Activated CD4-positive, alpha-beta T cell treated with anti-CD3 and anti-CD28 coated beads, Interleukin-2, amount 50 U/mL, for 4 hours (primary cell): ENCODE measurements around the gene MESP1.

Experiments
- DNase-seq, 2 experiments: peaks; one replicate each; pipeline ENCODE4 v3.0.0-alpha.2; 2020

MESP1 gene

DNA sequence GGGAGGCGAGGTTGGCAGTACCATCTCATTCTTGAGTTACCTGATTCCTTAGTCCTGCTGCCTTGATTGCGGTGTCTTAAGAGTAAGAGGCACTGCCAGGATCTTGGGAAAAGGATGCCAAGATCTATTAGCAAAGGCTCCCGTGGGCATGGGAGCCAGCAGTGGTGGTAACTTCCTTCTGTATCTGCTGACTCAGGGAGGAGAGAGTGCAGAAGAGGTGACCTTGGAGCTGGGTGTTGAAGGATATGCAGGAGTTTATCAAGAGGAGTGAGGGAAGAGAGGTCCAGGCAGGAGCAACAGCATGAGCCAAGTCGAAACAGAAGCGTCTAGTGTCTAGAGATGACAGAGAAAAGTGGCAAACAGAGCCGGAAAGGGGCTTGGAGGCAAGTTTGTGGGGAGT, 29.6 kb upstream of the MESP1 start:
- no peak for DNase-seq

DNA sequence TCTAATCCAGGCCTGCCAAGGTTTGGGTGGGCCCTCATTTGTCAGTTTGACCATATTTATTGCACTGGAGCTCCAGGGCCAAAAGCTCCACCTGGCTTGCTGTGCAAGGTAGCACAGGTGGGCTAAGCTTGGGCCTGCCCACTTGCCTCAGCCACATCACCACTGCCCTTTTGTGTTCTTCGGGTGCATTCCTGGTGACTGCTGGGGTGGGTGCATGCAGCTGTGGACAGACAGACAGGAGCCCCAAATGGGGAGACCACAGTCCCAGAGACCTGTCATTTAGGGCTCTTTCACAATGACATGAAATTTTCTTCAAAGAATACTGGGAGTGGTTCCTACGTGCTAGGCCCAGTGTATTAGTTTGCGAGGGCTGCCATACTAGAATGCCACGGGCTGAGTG, 27.8 kb upstream of the MESP1 start:
- no peak for DNase-seq

DNA sequence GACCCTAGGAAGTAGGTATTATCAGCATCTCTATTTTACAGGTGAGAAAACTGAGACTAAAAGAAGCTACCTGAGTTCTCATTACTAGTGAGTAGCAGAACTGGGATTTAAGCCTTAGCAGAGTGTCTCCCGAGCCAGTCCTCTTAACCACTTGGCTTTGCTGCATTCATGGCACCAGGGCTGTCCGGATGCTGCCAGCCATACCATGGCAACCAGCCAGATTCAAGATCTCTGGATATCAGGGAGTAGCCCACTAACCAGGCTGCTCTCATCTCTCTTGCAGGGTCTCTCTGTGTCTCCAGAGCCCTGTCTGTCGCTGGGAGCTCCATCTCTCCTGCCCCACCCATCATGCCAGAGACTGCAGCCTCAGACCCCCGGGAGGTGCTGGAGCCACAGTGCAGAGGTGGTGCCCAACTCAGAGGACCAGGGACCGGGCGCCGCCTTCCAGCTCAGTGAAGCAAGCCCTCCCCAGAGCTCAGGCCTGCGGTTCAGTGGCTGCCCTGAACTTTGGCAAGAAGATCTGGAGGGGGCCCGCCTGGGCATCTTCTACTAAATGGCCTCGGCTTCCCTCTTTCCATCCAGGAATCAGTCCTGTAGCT, 26.8 kb upstream of the MESP1 start:
- no peak for DNase-seq

DNA sequence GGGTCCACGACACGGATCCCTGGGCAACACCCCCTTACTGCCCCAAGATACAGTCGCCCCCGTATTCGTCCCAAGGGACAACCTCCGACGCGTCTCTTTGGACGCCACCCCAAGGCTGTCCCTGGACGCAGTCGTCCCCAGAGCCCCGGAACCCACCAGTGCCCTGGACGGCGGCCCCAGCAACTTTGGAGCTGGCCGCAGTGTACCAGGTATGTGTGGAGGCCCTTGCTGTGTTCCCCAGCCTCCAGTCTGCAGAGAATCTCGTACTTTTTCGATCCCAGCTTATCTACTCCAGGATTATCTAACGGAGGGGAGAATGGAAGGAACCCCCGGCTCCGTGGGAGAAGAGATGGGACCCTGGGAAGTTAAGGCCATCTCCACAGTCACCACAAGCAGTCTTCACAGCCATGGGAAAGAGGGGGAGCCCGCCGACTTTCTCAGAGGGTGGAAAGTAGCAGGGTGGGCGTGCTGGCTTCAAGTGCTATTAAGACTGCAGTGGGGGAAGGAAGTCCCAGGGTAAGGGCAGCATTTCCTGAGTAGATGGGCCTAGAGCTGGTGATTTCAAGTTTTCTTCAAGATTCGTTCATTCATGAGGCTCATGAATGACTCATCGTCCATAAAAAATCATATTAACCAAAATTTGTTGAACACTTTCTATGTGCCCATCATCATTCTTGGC, 26.2 kb upstream of the MESP1 start:
- DNase-seq: no peak

DNA sequence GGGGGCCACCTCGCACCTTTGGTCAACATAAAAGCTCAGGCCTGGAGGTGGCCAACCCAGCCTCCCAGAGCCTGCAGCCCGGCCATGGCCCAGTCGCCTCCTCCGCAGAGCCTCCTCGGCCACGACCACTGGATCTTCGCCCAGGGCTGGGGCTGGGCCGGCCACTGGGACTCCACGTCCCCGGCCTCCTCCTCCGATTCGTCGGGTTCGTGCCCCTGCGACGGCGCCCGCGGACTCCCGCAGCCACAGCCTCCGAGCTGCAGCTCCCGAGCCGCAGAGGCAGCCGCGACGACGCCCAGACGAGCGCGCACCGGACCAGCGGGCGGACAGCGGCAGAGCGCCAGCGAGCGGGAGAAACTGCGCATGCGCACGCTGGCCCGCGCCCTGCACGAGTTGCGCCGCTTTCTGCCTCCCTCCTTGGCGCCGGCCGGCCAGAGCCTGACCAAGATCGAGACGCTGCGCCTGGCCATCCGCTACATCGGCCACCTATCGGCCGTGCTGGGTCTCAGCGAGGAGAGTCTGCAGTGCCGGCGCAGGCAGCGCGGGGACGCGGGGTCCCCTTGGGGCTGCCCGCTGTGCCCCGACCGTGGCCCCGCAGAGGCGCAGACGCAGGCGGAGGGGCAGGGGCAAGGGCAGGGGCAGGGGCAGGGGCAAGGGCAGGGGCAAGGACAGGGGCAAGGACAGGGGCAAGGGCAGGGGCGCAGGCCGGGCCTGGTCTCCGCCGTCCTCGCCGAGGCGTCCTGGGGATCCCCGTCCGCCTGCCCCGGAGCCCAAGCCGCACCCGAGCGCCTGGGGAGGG, 25.4 kb upstream of the MESP1 start, which contains the start of gene MESP2:
Gene MESP2, plus strand, starts transcription at position 59 of the 799 bp plus-strand sequence. Its CDS starts 26 bp downstream, at position 85.
- peak; percentile 15 to 18 for DNase-seq

DNA sequence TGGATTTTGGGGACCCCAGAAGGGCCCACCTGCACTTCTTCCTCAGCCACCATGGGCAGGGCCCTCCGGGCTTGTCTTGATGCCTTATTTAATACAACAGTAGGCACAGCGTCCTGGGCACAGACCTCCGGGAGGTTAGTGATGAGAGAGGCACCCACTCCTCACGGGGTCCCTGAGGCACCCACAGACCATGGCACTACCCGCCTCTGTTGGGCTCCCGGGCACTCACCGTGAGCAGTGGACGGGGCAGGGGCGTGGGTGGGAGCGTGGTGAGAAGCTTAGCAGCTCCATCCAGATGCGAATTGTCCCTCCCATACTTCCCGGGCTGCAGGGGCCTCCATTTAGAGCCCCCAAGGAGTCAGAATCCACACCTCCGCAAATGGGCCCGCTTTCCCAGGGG, 24.8 kb upstream of the MESP1 start:
- no peak for DNase-seq

DNA sequence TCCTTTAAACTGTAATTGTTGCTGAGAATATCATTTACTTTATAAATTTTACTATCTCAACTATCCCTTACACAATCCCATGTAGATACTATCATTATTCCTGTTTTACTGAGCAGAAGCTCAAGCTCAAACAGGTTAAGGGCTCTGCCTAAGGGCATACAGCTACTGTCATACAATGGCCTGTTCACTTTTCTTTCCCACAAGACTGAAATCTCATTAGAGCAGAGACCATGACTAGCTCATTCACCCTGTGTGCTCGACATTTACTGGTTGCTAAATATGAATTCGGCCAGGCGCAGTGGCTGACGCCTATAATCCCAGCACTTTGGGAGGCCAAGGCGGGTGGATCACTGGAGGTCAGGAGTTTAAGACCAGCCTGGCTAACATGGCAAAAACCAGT, 23.4 kb upstream of the MESP1 start:
- DNase-seq: no peak

DNA sequence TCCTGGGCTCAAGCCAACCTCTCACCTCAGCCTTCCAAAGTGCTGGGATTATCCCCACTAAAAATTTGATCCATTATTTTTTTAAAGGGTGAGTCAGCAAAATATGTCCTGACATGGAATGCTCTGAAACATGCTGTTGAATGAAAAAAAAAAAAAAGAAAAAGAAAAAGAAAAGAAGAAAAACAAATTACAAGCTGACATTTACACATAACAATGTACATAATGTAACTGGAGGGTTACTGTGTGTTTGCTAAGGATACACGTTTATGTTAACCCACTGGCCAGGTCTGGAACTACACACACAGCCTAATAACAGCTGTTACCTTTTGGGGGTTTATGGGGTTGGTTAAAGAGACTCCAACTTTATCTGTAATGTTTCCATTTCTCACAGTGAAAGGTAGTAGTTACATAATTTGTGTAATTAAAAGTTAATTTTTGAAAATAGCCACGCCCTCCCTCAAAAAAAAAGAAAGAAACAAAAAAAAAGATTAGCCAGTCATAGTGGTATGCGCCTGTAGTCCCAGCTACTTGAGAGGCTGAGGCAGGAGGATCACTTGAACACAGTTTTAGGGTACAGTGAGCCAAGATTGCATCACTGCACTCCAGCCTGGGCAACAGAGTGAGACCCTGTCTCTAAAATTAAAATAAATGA, 22.0 kb upstream of the MESP1 start:
- DNase-seq: no peak

DNA sequence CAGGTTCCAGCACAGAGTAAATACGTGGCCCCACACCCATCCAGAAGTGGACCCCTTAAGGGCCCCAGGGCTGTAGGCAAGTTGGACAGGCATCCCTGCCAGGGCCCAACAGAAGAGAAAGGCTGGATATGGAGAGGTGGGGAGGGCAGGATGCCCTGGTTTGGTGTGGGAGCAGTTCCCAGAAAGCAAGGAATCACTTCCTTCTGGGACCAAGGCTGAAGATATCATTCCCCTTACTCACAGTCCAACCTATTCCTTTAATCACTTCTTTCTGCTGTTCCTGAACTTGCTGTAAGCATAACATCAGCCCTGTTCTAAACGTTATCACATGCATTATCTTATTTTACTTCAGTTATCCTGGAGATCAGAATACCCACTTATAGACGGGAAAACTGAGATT, 19.0 kb upstream of the MESP1 start:
- DNase-seq: no peak

DNA sequence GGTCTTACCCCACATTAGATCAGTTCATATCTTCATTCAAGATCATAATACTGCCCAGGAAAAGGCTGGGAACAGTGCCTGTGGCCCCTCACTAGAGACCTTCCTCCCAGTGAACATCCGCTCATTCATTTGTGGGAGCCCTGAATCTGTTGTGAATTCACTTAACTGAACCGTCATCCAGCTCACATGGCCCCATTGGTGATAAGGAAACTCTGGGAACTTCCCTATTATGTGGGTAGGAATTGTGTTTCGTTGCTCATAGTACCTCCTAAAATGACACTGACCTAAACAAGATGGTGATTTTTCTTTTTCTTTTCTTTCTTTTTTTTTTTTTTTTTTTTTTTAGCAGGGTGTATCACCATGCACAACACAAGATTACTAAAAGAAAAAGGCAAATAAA, 18.3 kb upstream of the MESP1 start:
- DNase-seq: no peak

DNA sequence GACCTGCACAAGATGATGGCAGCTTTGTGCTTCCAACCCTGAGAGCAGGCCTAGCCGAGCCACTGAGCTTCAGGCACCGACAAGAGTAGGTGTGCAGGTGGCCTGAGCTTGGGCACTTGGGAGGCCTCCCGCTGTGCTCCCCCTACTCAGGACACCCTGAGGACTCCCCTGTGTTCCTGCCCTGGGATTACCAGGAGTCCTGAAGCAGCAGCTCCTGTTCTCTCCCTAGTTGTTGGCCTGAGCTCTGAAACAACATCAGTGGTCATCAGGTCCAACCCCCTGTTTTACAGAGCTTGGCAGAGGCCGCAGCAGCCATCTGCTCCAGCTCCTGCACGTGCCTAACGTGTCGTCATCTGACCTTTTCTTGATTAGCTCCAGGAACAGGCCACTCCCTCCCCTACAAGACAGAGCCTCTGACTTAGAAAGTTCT, 17.0 kb upstream of the MESP1 start:
- no peak for DNase-seq

DNA sequence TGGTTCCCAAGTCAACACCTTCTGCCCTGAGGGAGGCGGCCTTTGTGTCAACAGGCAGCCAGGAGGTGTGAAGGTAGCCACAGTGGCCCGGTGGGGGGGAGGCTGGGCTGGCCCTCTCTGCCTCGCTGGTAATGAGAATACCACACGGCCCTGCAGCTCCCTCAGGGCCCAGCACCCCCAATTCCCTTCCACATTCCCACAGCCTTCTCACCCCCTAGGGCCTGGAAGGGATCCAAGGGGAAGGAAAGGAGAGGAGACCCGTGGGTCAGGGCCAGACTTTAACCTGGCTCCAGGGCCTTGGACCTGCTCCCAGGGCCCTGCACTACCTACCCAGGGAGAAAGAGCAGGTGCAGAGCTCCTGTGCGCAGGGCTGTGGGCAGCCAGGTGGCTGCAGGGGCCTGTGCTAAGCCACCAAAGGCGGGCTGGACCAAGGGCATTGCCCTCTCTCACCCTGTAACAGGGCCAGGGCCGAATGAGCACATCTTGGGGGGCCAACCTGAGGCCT, 16.4 kb upstream of the MESP1 start:
- DNase-seq: no peak

DNA sequence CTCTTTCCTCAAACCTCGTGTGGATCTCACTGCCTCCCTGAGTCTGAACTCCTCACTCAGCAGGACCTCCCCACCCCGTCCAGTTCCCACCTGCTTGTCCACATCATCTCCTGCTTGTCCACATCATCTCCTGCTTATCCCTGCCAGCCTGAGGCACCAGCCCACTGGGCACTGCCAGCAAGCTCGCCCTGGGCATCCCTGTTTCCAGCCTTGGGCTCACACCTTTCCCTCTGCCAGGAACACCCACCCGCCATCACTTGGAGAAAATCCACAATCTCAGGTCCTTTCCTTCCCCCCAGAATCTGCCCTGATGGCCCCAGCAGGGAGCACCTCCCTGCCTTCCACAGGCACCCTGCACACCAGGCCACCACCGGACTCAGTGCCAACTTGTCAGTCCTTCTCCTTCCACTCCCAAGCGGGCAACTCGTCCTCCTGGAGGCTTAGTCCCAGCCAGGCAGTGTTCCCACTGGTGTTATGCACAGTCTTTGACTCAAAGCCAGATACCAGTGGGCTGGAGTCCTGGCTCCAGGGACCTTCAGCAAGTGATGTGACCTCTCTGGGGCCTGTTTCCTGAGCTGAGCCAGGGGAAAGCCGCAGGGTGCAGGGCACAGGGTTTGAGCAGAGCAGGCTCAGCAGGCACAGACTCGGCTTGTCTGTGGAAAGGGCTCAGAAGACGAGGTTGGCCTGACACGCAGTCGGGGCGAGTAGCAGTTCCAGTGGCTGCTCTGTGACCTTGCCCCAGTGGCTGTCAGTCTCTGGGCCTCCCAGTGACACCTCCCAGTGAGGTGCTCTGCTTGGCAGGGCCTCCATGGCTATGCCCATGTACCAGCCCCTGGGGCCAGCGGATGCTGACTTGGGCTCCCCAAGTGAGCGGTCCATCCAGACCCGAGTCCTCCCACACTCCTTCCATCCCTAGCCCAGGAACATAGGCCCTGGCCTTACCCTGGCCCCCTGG, 15.6 kb upstream of the MESP1 start:
- no peak for DNase-seq

DNA sequence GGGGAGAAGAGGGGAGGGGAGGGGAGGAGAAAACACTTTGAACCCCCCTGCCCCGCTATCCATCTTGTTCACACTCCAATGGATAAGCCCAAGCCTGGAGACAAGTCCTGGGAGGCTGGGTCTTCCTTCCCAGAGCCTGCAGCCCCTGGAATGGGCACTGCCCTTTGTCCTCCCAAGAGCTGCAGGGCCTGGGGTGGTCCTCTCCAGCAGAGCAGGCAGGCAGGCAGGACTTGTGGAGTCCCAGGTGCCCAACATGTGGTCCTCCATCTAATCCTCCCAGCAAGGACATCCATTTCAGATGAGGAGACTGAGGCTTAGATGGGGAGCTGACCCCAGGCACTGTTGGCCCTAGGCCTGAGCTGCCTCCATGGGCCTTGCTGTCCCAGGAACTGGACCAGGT, 14.6 kb upstream of the MESP1 start:
- DNase-seq: no peak

DNA sequence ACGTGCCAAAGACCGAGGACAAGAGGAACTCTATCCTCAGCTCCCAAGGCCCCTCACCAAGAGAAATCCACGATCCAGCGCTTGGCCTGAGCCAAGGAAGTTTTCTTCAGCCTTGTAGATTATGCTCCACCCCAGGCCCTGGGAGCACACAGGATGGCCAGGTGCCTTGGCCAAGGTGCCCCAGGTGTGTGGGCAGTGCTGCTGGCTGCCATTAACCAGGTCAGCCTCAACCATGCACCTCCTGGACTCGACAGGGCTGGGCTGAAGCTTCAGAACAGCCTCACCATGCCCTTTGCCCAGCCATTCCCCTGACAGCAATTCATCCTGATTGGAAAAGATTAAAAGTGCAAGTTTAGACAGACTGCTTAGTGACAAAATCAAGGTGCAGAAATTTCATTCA, 10.9 kb upstream of the MESP1 start:
- no peak for DNase-seq

DNA sequence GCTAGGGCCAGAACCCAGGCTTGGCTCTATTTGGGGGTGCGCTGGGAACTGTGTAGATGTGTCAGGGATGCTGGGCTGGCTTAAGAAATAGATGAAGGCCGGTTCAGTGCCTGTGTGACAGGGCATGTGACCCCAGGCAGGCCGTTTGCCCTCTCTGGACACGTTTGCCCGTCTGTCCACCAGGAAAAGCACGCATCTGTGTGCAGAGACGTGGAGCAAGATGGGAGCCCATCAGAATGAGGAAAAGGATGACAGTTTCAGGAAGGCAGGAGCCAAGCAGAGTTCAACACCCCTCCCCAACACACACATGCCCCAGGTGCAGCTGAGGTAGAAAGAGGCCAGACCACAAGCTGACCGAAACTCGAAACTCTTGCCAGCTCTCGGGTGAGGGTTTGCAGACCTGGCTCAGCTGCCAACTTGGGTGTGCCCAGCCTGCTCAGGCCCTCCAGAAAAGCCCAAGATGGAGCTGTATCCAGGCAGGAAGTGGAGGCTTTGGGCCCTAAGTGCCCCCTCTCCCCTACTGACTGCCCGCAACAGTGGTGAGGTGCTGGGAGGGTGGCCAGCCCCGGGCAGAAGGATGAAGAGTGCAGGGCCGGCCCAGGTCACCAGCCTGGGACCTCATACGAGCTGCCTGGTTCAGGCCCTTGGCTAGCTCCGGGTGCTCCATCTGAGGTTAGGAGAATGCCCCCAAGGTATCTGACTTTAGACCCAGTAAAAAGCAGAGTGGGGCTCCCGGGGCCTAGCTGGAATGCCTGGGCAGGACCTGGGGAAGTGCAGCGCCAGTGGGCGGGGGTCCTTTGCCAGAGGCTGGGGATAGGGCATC, 10.2 kb upstream of the MESP1 start:
- no peak for DNase-seq

DNA sequence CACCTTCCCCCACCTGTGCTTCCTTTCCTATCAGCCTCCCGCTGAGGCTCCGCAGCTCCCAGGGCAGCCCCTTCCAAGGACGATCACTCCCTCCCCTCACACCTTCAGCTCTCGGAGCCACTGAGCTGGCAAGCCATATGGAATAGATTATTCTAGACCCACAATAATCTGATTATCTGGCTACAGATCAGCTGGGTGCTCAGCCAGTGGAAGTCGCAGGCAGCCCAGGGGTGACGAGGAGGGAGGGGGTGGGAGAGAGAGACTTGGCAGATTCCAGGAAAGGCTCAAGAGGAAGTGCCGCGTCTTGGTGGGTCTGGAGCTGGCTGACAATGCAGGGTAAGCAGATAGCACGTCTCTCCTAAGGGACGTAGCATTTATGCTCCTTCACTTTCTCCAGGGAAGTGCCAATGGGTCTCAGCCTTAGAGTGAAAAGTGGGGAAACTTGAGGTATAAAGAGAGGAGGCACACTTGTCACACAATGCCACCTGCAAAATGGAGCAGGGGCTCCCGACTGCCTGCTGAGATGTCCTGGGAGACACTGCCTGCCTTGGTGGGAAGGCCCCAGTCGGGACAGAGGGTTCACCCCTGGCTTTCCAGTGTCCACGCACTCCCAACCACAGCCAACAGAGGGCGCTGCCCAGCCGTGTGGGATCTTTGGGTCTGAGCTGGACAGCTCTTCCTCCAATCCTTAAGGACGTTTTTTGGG, 9.4 kb upstream of the MESP1 start:
- peak; percentile 46 to 55 for DNase-seq

DNA sequence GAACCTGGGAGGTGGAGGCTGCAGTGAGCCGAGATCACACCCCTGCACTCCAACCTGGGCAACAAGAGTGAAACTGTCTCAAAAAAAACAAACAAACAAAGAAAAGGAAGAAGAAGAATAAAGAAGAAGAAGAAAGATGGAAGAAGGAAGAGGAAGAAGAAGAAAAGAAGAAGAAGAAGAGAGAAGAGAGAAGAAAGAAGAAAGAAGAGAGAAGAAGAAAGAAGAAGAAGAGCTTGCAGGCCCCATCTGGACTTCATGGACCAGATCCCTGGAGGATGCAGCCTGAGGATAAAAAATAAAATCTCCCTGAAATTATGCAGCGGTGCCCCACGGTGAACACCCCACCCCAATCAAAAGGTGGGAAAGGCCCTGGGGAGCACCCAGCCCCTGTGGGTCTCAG, 8.8 kb upstream of the MESP1 start:
- DNase-seq: no peak

DNA sequence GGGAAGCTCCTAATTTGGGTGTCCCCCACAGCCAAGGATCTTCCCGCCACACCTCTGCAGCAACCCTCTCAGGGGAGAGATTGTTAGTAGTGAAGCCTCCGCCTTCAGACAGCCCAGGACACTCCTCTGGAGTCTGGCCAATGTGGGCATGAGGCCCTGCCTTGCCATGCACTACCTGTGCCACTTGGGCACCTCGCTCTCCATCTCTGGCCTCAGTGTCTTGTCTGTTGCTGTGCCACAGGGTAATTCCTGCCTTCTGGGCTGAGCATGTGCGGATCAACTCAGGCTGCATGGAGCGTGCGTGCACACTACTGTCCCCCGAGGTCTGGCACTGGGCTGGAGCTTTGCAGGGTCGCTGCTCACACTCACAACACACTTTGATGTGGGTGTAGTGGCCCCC, 7.9 kb upstream of the MESP1 start:
- DNase-seq: no peak

DNA sequence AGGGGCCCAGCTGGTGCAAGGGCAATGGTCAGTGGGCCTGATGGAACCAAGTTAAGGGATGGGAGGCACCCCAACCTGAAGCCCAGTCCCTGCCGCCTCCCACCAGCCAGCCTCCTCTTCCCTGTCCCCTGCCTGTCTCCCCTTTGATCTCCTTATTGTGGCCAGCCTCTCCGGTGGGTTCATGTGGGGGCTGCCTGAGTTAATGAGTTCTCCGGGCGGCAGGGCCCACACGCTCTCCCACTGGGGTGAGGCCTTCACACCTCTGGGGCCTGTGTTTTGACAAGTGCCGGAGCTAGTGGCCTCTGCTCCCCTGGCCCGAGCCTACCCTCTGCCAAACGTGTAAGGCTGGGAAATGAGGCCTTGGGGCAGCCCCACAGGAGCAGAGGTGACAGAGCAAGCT, 7.2 kb upstream of the MESP1 start:
- DNase-seq: no peak

DNA sequence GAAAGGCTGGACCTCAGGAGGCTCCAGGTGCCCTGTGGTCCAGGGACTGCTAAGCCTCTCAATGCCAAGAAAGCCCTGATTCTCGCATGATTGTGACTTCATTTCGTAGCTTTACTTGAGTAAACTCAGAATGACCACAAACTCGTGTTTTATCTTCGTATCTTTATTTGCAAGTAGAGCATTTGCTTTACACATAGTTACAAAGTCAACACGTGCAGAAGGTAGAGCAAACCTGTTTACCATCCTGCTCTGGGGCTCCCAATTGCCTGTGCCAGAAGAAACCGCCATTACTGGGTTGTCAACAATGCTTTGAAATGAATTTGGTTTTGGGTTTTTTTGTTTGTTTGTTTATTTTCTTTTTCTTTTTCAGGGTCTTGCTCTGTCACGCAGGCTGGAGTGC, 5.8 kb upstream of the MESP1 start:
- no peak for DNase-seq
